Activated CD4-positive, alpha-beta memory T cell treated with anti-CD3 and anti-CD28 coated beads, Interleukin-2, amount 10 ng/mL, durations not matched to agents 7 days and 5 days (primary cell): Measurements from ENCODE around the gene KLHDC8A. TPM values are rescaled to one million over a fixed set of nuclear protein-coding genes. Genes with fewer than 3 reads are reported as not detected.
"Not testable (repeated sequence)": the region's sequence is repeated elsewhere in the genome, so short reads cannot be mapped to it uniquely, and the experiment has no call there.

ENCODE experiments used
- CTCF ChIA-PET: fragments of 350-600 bp; sonication (Branson Sonifier 250); formaldehyde crosslinking; loops from one replicate; lab custom pipeline; 2021; ENCODE audit warnings: antibody characterized with exemption, inconsistent platforms; lab: Charles Lee
- POLR2A ChIA-PET: fragments of 350-600 bp; sonication (Branson Sonifier 250); formaldehyde crosslinking; loops from one replicate; lab custom pipeline; 2021; ENCODE audit warnings: antibody characterized with exemption; lab: Charles Lee
- DNase-seq: peaks from one replicate; pipeline ENCODE4 v3.0.0-alpha.2; 2020
- H3K27ac Mint-ChIP-seq: one replicate; pipeline ENCODE4 v1.8.0; 2021; ENCODE audit warnings: mild to moderate bottlenecking, mixed read lengths
- H3K27me3 Mint-ChIP-seq: one replicate; pipeline ENCODE4 v1.8.0; 2021; ENCODE audit warnings: mixed read lengths
- H3K36me3 Mint-ChIP-seq: one replicate; pipeline ENCODE4 v1.8.0; 2021; ENCODE audit warnings: low read depth, mixed read lengths
- H3K4me1 Mint-ChIP-seq: one replicate; pipeline ENCODE4 v1.8.0; 2021; ENCODE audit warnings: mixed read lengths
- H3K4me3 Mint-ChIP-seq: one replicate; pipeline ENCODE4 v1.8.0; 2021; ENCODE audit warnings: mild to moderate bottlenecking, mixed read lengths
- H3K9me3 Mint-ChIP-seq: one replicate; pipeline ENCODE4 v1.8.0; 2021; ENCODE audit warnings: mixed read lengths
- total RNA-seq, 2 experiments: library from RNA; stranded (reverse); gene quantifications; one replicate each; pipeline ENCODE4 v1.2.3, GENCODE V29; 2021

The KLHDC8A gene
- not detected for total RNA-seq

- Mint-ChIP-seq H3K9me3 (no peaks in the 10 kb centered on the region), H3K27me3 (peaks cover 39% of the 10 kb centered on the region)
Measured at GRCh38 chr1:205356440-205357139, at the start of gene KLHDC8A. TSS of gene KLHDC8A (minus strand) at chr1:205356922. CDS start at chr1:205343604, 13,318 bp downstream.

GRCh38 chr1:205406252-205406651 lies 49.5 kb upstream of the KLHDC8A start:
- H3K9me3 Mint-ChIP-seq = not testable (repeated sequence)

More at GRCh38 chr1:205356440-205357139, at the start of gene KLHDC8A:
- H3K4me3 Mint-ChIP-seq = no peak within 1 kb of the TSS
- H3K36me3 Mint-ChIP-seq = no peaks in the 10 kb centered on the region
- DNase-seq = no peak
- H3K27ac Mint-ChIP-seq = no peak within 1 kb of the TSS
- no peaks in the 10 kb centered on the region for H3K4me1 Mint-ChIP-seq
- ChIA-PET POLR2A (no interaction called here), CTCF (interaction anchor here (0.6 to 5.1 kb wide), 3 partner anchors 80 to 168 kb away, joined by 5 to 98 read pairs (median 64); no protein-coding TSS in a partner anchor)

GRCh38 chr1:205404484-205404883 lies 47.8 kb upstream of the KLHDC8A start:
- CTCF ChIA-PET, H3K9me3 Mint-ChIP-seq, H3K27ac Mint-ChIP-seq, H3K4me3 Mint-ChIP-seq, POLR2A ChIA-PET, DNase-seq, H3K36me3 Mint-ChIP-seq: not testable (repeated sequence)
- H3K27me3 Mint-ChIP-seq = peaks cover 24% of the 10 kb centered on the region
- H3K4me1 Mint-ChIP-seq = peaks cover 13% of the 10 kb centered on the region

More at GRCh38 chr1:205406252-205406651, 49.5 kb upstream of the KLHDC8A start:
- CTCF ChIA-PET = interaction anchor here (1.1 kb wide), 1 partner anchor 25 kb away, joined by 4 read pairs; no protein-coding TSS in a partner anchor
- H3K4me3 Mint-ChIP-seq, DNase-seq, POLR2A ChIA-PET, H3K27ac Mint-ChIP-seq, H3K36me3 Mint-ChIP-seq: not testable (repeated sequence)
- H3K27me3 Mint-ChIP-seq = peaks cover 26% of the 10 kb centered on the region
- H3K4me1 Mint-ChIP-seq = peaks cover 13% of the 10 kb centered on the region

- Mint-ChIP-seq H3K9me3 (no peaks in the 10 kb centered on the region), H3K27ac (no peak overlapping the region), H3K4me1 (no peaks in the 10 kb centered on the region), H3K36me3 (no peaks in the 10 kb centered on the region), H3K27me3 (peaks cover 30% of the 10 kb centered on the region), H3K4me3 (no peak overlapping the region)
- POLR2A ChIA-PET = no interaction called here
- DNase-seq = no peak
- CTCF ChIA-PET = interaction anchor here (2.8 to 4.4 kb wide), 3 partner anchors 33 to 88 kb away, joined by 13 to 81 read pairs (median 35); no protein-coding TSS in a partner anchor
Measured at GRCh38 chr1:205398586-205398985, 41.9 kb upstream of the KLHDC8A start.

- Mint-ChIP-seq H3K4me3 (no peak overlapping the region), H3K36me3 (no peaks in the 10 kb centered on the region), H3K27ac (no peak overlapping the region), H3K9me3 (no peaks in the 10 kb centered on the region), H3K27me3 (peaks cover 30% of the 10 kb centered on the region), H3K4me1 (no peaks in the 10 kb centered on the region)
- no peak for DNase-seq
- ChIA-PET POLR2A (interaction anchor here (2.4 kb wide), 1 partner anchor 88 kb away, joined by 7 read pairs; no protein-coding TSS in a partner anchor), CTCF (interaction anchor here (0.5 to 4.4 kb wide), 21 partner anchors 9 to 160 kb away, joined by 3 to 81 read pairs (median 4); no protein-coding TSS in a partner anchor)
Measured at GRCh38 chr1:205396967-205397616, 40.4 kb upstream of the KLHDC8A start.

GRCh38 chr1:205395616-205396015 lies 38.9 kb upstream of the KLHDC8A start:
- Mint-ChIP-seq H3K4me3 (no peak overlapping the region), H3K27me3 (peaks cover 34% of the 10 kb centered on the region), H3K27ac (no peak overlapping the region), H3K9me3 (no peaks in the 10 kb centered on the region), H3K4me1 (no peaks in the 10 kb centered on the region), H3K36me3 (no peaks in the 10 kb centered on the region)
- POLR2A ChIA-PET = interaction anchor here (2.4 kb wide), 1 partner anchor 90 kb away, joined by 7 read pairs; no protein-coding TSS in a partner anchor
- DNase-seq = no peak
- CTCF ChIA-PET = interaction anchor here (1.5 to 4.4 kb wide), 9 partner anchors 8 to 129 kb away, joined by 4 to 81 read pairs (median 9); no protein-coding TSS in a partner anchor

- H3K4me3 Mint-ChIP-seq = no peak overlapping the region
- CTCF ChIA-PET = interaction anchor here (2.2 kb wide), 1 partner anchor 131 kb away, joined by 6 read pairs; no protein-coding TSS in a partner anchor
- no peak for DNase-seq
- no peak overlapping the region for H3K27ac Mint-ChIP-seq
- H3K9me3 Mint-ChIP-seq = no peaks in the 10 kb centered on the region
- POLR2A ChIA-PET = no interaction called here
- H3K4me1 Mint-ChIP-seq = no peaks in the 10 kb centered on the region
- no peaks in the 10 kb centered on the region for H3K36me3 Mint-ChIP-seq
- H3K27me3 Mint-ChIP-seq = peaks cover 37% of the 10 kb centered on the region
Measured at GRCh38 chr1:205392650-205393049, 35.9 kb upstream of the KLHDC8A start.

GRCh38 chr1:205391386-205391785 lies 34.7 kb upstream of the KLHDC8A start:
- H3K36me3 Mint-ChIP-seq = no peaks in the 10 kb centered on the region
- no peaks in the 10 kb centered on the region for H3K4me1 Mint-ChIP-seq
- no peak overlapping the region for H3K4me3 Mint-ChIP-seq
- no peaks in the 10 kb centered on the region for H3K9me3 Mint-ChIP-seq
- DNase-seq = no peak
- H3K27ac Mint-ChIP-seq = no peak overlapping the region
- ChIA-PET POLR2A (no interaction called here), CTCF (interaction anchor here (1.1 to 2.2 kb wide), 3 partner anchors 37 to 133 kb away, joined by 4 to 6 read pairs (median 4); no protein-coding TSS in a partner anchor)
- H3K27me3 Mint-ChIP-seq = peaks cover 32% of the 10 kb centered on the region

- ChIA-PET CTCF (interaction anchor here (1.5 to 2.8 kb wide), 4 partner anchors 8 to 100 kb away, joined by 5 to 10 read pairs (median 8); no protein-coding TSS in a partner anchor), POLR2A (no interaction called here)
- Mint-ChIP-seq H3K36me3 (no peaks in the 10 kb centered on the region), H3K4me3 (no peak overlapping the region), H3K9me3 (no peaks in the 10 kb centered on the region), H3K27me3 (peaks cover 24% of the 10 kb centered on the region), H3K4me1 (no peaks in the 10 kb centered on the region), H3K27ac (no peak overlapping the region)
- no peak for DNase-seq
Measured at GRCh38 chr1:205387845-205388244, 31.1 kb upstream of the KLHDC8A start.

- H3K27ac Mint-ChIP-seq, DNase-seq, H3K4me3 Mint-ChIP-seq, H3K4me1 Mint-ChIP-seq, H3K36me3 Mint-ChIP-seq, H3K9me3 Mint-ChIP-seq, POLR2A ChIA-PET: not testable (repeated sequence)
- CTCF ChIA-PET = interaction anchor here (1.2 to 1.4 kb wide), 3 partner anchors 15 to 321 kb away, joined by 4 to 5 read pairs (median 4); no protein-coding TSS in a partner anchor
- H3K27me3 Mint-ChIP-seq = peaks cover 13% of the 10 kb centered on the region
Measured at GRCh38 chr1:205382990-205383389, 26.3 kb upstream of the KLHDC8A start.

GRCh38 chr1:205382561-205382960 lies 25.8 kb upstream of the KLHDC8A start:
- DNase-seq = no peak
- no peaks in the 10 kb centered on the region for H3K36me3 Mint-ChIP-seq
- H3K27ac Mint-ChIP-seq = no peak overlapping the region
- H3K4me1 Mint-ChIP-seq = no peaks in the 10 kb centered on the region
- no peaks in the 10 kb centered on the region for H3K9me3 Mint-ChIP-seq
- peaks cover 11% of the 10 kb centered on the region for H3K27me3 Mint-ChIP-seq
- ChIA-PET CTCF (interaction anchor here (1.2 to 1.4 kb wide), 3 partner anchors 15 to 321 kb away, joined by 4 to 5 read pairs (median 4); no protein-coding TSS in a partner anchor), POLR2A (no interaction called here)
- no peak overlapping the region for H3K4me3 Mint-ChIP-seq

- H3K27me3 Mint-ChIP-seq = peaks cover 14% of the 10 kb centered on the region
- no peaks in the 10 kb centered on the region for H3K4me1 Mint-ChIP-seq
- no peaks in the 10 kb centered on the region for H3K36me3 Mint-ChIP-seq
- DNase-seq = no peak
- no peak overlapping the region for H3K4me3 Mint-ChIP-seq
- H3K27ac Mint-ChIP-seq = no peak overlapping the region
- ChIA-PET POLR2A (no interaction called here), CTCF (interaction anchor here (0.8 to 1.1 kb wide), 2 partner anchors 15 to 277 kb away, joined by 3 to 4 read pairs; no protein-coding TSS in a partner anchor)
- H3K9me3 Mint-ChIP-seq = no peaks in the 10 kb centered on the region
Measured at GRCh38 chr1:205381305-205381704, 24.6 kb upstream of the KLHDC8A start.
